Spleen (tissue), 7 donors: ENCODE data around the gene SLC38A11.

Experiments used
- CTCF ChIP-seq, 11 experiments: fragments of 200-600 bp in 7 of 11; fragments of 450-650 bp in 4 of 11; sonication (generic) in 4 of 11; IDR thresholded peaks in 8 of 11; conservative IDR thresholded peaks in 3 of 11; 1 replicate in 7 of 11; 2 replicates in 4 of 11; pipeline versions ENCODE4 v1.4.0 to v1.8.0; 2016 to 2021; ENCODE audit warnings: antibody characterized with exemption in 11 of 11, inconsistent platforms in 4 of 11, mild to moderate bottlenecking in 1 of 11
- POLR2A ChIP-seq, 3 donors: fragments of 450-650 bp; IDR thresholded peaks; one replicate each; pipeline ENCODE4 v1.5.1; 2017; ENCODE audit warnings: antibody characterized with exemption in 3 of 3, mild to moderate bottlenecking in 1 of 3
- POLR2AphosphoS5 ChIP-seq, 3 donors: sonication (generic); formaldehyde crosslinking; IDR thresholded peaks; one replicate each; pipeline ENCODE4 v1.5.1; 2017; ENCODE audit warnings: antibody characterized with exemption in 3 of 3
- donor health status: DM: no; HTN: no; CAD: no; lungs with moderate emphysema.
- donor health status: DM: no; HTN: no; CAD: no.
- donor health status: DM: no; HTN: no; CAD: no.

DNA sequence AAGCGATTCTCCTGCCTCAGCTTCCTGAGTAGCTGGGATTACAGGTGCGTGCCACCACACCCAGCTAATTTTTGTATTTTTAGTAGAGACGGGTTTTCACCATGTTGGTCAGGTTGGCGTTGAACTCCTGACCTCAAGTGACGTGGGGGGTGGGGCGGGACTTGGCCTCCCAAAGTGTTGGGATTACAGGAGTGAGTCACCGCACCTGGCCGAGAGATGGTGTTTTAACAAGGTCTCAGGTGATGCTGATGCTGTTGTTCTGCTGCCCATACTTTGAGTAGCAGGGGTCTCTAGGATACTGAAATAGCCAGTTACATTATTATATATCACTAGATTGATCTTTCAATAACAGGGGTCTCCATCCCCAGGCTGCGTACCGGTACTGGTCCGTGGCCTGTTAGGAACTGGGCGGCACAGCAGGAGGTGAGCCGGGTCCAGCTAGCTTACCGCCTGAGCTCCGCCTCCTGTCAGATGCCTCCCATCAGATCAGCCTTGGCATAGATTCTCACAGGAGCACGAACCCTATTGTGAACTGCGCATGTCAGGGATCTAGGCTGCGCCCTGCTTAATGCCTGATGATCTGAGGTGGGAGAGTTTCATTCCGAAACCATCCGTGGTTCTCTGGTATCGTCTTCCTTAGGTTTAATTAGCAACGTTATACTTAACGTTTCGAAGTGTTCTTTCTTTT lies 48.3 kb upstream of the SLC38A11 start:
- TF ChIP-seq CTCF (IDR thresholded peaks at IDR 0.05 in 8 of 11, conservative IDR thresholded peaks at IDR 0.05 in 3 of 11): no peak
- TF ChIP-seq POLR2A (IDR thresholded peaks at IDR 0.05): no peak
- TF ChIP-seq POLR2AphosphoS5 (IDR thresholded peaks at IDR 0.05): no peak
